ENCODE data around the gene NCK2.

Gene NCK2

DNA sequence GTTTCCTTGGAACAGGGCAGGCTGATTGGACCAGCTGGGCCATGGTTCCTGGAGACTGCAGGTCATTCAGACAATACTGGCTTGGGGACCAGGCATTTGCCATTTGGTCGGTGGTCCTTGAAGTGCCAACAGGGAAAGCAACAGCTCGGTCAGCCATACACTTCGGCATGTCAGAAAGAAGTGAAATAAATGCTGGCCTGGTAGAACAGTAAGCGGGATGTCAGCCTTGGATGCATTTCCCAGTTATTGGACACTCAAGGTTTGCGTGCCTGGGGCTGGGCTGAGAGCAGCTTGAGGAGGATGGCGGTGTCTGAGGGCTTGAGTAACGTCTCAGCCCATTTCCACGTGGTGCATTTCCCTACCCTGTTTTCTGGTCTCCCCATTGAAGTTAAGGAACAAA is 75.4 kb downstream of the NCK2 start:
- no peak for DNase-seq

GRCh38 chr2:105820691-105821090 is 76.0 kb downstream of the NCK2 start:
- DNase-seq, result no peak

- DNase-seq, result no peak
Observed at GRCh38 chr2:105821428-105822125, 76.9 kb downstream of the NCK2 start.

DNA sequence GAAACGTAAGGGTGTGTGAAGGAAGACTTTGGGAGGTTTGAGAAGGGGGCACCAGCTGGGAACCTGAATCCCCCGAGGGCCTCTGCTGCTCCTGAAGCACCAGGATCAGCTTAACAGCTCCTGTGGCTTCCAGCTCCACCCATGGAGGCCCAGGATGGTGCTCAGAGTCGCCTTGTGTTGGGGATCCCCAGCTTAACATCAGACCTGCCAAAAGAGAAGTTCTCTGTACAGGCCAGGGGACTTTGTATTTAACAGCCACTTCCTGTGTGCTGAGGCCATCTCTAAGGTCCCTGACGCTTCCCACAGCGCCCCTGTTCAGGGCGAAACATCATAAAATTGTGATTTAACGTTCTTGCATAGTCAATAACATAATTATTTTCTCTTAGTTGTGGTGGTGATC is 77.5 kb downstream of the NCK2 start:
- no peak for DNase-seq

DNA sequence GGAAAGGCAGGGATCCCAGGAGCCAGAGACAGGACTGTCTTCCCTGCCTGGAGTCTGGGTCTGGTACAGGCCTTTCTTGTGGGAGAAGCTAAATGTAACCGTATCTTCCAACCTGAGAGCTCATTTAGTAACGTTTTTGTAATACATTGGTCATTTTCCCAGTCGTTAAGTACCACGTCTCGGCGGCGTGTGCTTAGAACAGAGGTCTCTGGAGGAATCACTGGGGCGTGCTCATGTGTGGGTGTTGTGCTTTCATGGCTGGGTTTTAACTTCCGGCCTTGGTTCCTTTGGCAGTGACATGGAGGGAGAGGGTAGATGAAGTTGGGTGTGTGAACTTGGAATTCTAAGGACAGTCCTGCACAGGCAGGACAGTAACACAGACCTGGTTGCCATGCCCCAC is 79.7 kb downstream of the NCK2 start:
- DNase-seq, result no peak

DNA sequence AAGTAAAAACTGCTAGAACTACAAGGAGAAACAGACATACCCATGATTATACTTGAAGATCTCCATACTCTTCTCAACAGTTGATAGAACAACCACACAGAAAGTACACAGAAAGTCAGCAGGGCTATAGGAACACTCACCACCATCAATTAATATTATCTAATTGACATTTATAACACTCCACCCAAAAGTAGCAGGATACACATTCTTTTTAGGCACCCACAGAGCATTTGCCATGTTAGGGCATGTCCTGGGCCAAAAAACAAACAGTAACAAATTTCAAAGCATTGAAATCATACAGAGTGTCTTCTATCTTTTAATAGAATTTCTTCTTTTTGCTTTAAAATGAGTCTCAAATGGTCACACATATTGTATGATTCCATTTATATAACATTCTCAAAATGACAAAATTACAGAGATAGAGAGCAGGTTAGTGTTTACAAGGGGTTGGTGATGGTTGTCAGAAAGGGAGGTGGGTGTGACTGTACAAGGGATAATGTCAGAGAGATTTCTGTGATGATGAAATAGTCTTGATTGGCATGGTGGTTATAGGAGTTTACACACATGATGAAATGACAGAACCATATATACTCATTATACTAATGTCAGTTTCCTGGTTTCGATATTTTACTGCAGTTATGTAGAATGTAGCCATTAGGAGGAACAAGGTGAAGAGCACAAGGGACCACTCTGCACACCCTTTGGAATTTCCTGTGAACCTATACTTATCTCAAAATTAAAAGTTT is 82.8 kb downstream of the NCK2 start:
- no peak for DNase-seq

DNA sequence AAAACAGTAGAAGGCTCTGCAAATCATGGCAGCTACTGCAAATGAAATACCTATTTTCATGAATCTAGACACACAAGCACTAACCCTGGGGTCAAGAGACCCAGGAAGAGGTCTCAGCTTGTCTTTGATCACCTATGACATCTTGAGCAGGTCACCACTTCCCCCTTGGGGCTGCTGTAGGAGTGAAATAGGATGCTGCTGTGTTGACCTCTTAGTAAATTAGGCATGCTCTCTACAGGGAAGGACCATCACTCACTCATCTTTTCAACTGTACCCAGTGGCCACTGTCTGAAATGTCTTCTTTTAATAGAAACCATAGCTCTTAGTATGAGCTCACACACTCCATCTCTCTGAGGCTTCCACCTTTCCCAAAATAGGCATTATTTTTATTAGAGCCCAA is 83.8 kb downstream of the NCK2 start:
- DNase-seq, result no peak

DNA sequence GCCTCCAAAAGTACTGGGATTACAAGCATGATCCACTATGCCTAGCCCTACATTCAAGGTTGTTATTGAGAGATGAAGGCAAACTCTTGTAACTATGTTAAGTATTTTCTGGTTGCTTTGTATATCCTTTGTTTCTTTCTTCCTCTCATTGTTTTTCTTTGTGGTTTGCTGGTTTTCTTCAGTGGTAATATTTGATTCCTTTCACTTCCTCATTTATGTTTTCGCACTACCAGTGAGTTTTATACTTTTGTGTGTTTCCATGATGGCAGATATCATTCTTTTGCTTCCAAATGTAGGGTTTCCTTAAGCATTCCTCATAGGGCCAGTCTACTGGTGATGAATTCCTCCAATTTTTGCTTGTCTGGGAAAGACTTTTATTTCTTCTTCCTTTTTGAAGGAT is 90.2 kb downstream of the NCK2 start:
- DNase-seq, result no peak

- DNase-seq, result no peak
Observed at GRCh38 chr2:105836341-105836740, 91.6 kb downstream of the NCK2 start.

GRCh38 chr2:105836840-105837692 is 92.4 kb downstream of the NCK2 start:
- DNase-seq, result no peak

DNA sequence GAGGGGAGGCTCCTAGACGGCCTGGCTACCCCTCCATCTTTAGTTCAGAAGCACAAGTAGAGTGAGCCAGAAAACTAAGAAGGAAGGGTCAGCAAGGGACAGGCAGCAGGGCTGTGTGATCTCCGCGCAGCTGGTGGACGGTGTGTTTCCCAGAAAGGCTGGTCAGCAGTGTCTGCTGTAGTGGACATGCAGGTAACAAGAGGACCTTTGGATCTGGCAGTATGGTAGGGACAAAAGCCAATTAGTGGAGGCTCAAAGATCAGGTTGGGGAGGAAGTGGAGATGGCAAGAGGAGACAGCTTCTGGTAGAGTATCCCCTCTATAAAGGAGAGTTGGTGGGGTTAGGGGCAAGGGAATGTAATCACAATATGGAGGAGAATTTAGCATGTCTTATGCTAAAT is 95.1 kb downstream of the NCK2 start:
- DNase-seq, result no peak

GRCh38 chr2:105840933-105841332 is 96.2 kb downstream of the NCK2 start:
- no peak for DNase-seq

GRCh38 chr2:105841551-105841950 is 96.8 kb downstream of the NCK2 start:
- DNase-seq, result no peak

GRCh38 chr2:105842555-105842954 is 97.8 kb downstream of the NCK2 start:
- no peak for DNase-seq

- no peak for DNase-seq
Observed at GRCh38 chr2:105843476-105844374, 99.0 kb downstream of the NCK2 start.

GRCh38 chr2:105845976-105846375 is 101.3 kb downstream of the NCK2 start:
- DNase-seq, result no peak

- no peak for DNase-seq
Observed at GRCh38 chr2:105847056-105847455, 102.3 kb downstream of the NCK2 start.

- DNase-seq, result no peak
Observed at GRCh38 chr2:105848367-105848766, 103.7 kb downstream of the NCK2 start.

DNA sequence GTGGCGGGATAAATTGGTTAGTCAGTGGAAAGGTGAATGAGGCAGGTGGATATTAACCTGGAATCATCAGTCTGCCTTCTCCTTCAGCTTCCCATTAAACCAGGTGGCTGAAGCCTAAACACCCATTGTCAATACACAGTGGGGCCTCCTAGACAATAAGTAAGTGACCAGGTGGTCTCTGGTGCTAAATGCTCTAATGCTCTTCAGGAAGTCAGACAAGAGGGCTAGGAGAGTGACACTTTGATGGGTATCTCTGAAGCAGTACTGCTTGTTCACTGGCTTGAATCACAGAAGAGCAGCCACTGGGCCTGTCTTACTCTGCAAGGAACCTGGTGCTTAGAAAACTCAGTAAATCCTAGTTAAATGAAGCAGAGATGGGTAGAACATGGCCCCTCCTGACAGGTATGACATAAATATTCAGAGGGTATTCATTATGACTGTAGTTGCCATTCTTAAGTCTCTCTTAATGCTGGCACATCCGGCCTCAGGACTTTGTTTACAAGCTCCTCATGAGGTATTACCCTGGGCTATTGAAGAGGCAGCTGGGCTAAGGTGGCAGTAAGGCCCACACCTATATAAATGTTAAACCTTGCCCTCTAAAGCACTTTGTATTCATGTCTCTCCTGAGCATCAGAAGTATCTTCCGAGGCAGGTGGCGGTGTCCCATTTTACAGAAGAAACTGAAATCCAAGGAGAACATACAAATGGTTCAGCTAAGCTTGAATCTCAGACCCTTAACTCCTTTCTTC is 104.9 kb downstream of the NCK2 start:
- no peak for DNase-seq

DNA sequence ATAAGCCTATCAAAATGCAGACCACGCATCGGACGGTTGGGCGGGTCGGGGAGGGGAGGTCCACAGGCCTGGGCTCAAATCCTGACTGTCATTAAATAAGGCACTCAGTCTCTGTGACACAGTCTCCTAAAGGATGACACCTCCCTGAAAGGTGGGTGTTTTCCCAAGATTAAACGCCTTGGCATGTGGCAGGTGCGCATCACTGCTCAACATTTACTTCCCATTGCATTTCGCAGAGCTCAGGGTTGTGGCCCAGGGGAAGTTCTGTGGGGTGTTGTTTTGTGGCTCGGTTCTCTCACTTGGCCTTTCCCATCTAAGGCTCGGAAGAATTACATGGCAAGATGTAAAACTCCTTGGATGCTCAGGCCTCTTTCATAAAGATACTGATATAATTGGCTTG is 107.4 kb downstream of the NCK2 start:
- no peak for DNase-seq

DNA sequence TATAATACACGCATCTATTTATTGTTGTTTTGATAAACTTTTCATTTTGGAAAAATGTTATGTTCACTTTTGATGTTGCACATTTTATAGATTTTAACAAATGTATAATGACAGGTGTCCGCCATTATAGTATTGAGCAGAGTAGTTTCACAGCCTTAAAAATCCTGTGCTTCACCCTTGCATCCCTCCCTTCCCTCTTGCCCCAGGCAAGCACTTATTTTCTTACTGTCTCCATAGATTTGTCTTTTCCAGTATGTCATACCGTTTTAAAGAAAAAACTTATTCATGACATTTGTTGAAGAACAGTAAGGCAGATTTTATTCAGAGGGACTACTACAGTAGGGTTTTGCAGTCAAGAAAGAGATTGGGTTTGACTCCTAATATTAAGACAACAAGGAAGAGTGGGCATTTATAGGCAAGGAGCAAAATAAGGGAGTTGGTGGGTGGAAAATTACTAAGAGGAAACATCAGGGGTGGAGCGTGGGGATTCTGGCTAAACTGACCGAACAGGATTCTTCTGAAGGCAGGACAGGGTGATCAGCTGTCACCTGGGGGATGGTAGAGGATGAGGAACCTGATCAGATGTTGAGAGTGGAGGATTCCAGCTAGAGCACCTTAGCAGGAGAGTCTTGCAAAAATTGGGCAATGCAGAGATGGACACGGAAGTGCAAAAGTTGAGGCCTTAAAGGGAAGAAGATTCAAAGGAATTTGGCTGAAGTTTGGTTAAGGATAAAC is 108.8 kb downstream of the NCK2 start:
- no peak for DNase-seq

Measured in NCI-H1092 (cell line).